SK-MEL-5 (cell line): ENCODE results near the gene TNFRSF4. TPM values are rescaled to one million over a fixed set of nuclear protein-coding genes. Genes with fewer than 3 reads are reported as not detected.

ENCODE experiments used
- DNase-seq: peaks from one replicate; pipeline ENCODE4 v3.0.0-alpha.2; 2016; ENCODE audit warnings: low read depth, low spot score
- in situ Hi-C: cut with HindIII; loops from 2 replicates; pipeline ENCODE4 v1.10.0; 2016; ENCODE audit warnings: low sequenced_read_pairs, high pct_unique_total_duplicates, low pct_unique_long_range_greater_than_20kb
- total RNA-seq: library from RNA; depleted of rRNA; stranded (reverse); fragments of >200 nt; shearing (Covaris generic); gene quantifications from 2 replicates; pipeline ENCODE4 v1.2.3, GENCODE V29; 2014

TNFRSF4 gene
- total RNA-seq, 1 experiment from 2014 or later: not detected

GRCh38 chr1:1226566-1227362 is 12.8 kb upstream of the TNFRSF4 start:
- in situ Hi-C loops: no loop called here
- no peak for DNase-seq

- DNase-seq: no peak
- in situ Hi-C loops: no loop called here
These were observed 12.0 kb upstream of the TNFRSF4 start for GRCh38 chr1:1225913-1226312.

GRCh38 chr1:1225238-1225845 is 11.4 kb upstream of the TNFRSF4 start:
- DNase-seq: no peak
- in situ Hi-C loops: no loop called here

GRCh38 chr1:1223891-1224290 is 9.9 kb upstream of the TNFRSF4 start:
- no peak for DNase-seq
- in situ Hi-C loops: no loop called here

- in situ Hi-C loops: no loop called here
- no peak for DNase-seq
These were observed 9.4 kb upstream of the TNFRSF4 start for GRCh38 chr1:1223321-1223720.

GRCh38 chr1:1222575-1223225 is 8.7 kb upstream of the TNFRSF4 start:
- in situ Hi-C loops: no loop called here
- no peak for DNase-seq

GRCh38 chr1:1221887-1222574 is 8.1 kb upstream of the TNFRSF4 start:
- in situ Hi-C loops: no loop called here

GRCh38 chr1:1220197-1220596 is 6.2 kb upstream of the TNFRSF4 start:
- in situ Hi-C loops: no loop called here
- DNase-seq: no peak

More at GRCh38 chr1:1221887-1222574, 8.1 kb upstream of the TNFRSF4 start:
- no peak for DNase-seq

GRCh38 chr1:1219341-1219740 is 5.4 kb upstream of the TNFRSF4 start:
- in situ Hi-C loops: no loop called here

GRCh38 chr1:1218524-1219200 is 4.7 kb upstream of the TNFRSF4 start:
- in situ Hi-C loops: no loop called here

More at GRCh38 chr1:1219341-1219740, 5.4 kb upstream of the TNFRSF4 start:
- no peak for DNase-seq

GRCh38 chr1:1217621-1218523 is 3.9 kb upstream of the TNFRSF4 start:
- DNase-seq: no peak
- in situ Hi-C loops: no loop called here

More at GRCh38 chr1:1218524-1219200, 4.7 kb upstream of the TNFRSF4 start:
- DNase-seq: no peak

- in situ Hi-C loops: no loop called here
- no peak for DNase-seq
These were observed 3.0 kb upstream of the TNFRSF4 start for GRCh38 chr1:1216770-1217620.

GRCh38 chr1:1215881-1216605 is 2.1 kb upstream of the TNFRSF4 start:
- in situ Hi-C loops: no loop called here
- DNase-seq: no peak

GRCh38 chr1:1215080-1215676 is 1.2 kb upstream of the TNFRSF4 start:
- no peak for DNase-seq
- in situ Hi-C loops: no loop called here

- no peak for DNase-seq
- in situ Hi-C loops: no loop called here
These were observed 1.1 kb downstream of the TNFRSF4 start for GRCh38 chr1:1212780-1213344.
